ENCODE data around the gene ST8SIA6. TPM values are rescaled to one million over a fixed set of nuclear protein-coding genes. Genes with fewer than 3 reads are reported as not detected.
"Not testable (repeated sequence)": the region's sequence is repeated elsewhere in the genome, so short reads cannot be mapped to it uniquely, and the experiment has no call there.

ST8SIA6 gene
- total and polyA plus RNA-seq, 4 donors = 0.10 to 2.9 (median 2.4) TPM; not detected in 1

DNA sequence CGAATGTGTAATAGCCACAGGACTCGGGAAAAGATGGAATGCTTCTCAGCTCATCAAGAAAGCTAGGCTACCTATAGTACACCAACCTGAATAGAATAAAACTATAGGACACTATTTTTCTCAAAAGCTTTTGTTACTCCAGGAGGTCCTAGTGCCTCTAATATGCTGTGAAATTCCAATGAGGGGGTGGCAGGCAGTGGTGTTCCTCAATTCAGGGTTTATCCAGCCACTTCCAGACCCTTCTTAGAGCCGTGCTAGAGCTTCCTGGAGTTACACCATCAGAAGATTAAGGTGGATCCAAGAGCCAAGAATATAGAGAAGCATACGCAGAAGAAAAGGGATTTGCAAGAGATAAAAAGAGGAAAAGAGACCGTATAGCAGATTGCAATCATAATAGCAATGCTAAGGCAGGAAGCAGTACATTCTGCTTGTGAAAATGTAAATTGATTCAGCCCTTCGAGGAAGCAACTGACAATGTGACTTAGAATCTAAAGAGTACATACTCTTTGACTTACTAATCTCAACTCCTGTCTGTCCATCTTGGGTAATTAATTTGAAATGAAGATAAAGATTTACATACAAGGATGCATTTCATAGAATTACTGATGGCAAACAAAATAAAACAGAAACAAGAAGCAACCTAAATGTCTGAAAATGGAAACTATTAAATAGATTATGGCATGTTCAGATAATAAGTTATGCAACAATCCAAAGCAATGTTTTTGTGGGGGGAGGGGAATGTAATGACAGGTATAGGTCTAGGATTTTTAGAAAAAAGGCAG lies 2.1 kb downstream of the ST8SIA6 start:
- no peak for DNase-seq

GRCh38 chr10:17450024-17450423 lies 4.4 kb downstream of the ST8SIA6 start:
- no peak overlapping the region for H3K27ac ChIP-seq (ENCODE audit: low read depth in 1 of 2, low read length in 2 of 2)
- H3K4me3 ChIP-seq (ENCODE audit: low read length in 2 of 2) = no peak overlapping the region
- no peaks in the 10 kb centered on the region for H3K36me3 ChIP-seq (ENCODE audit: control insufficient read depth in 1 of 2, insufficient read depth in 2 of 2, low read length in 1 of 2)
- 98 to 99% methylated on average over 4 of the region's 4 CpGs for WGBS, 2 donors
- H3K27me3 ChIP-seq (ENCODE audit: control insufficient read depth in 1 of 2, insufficient read depth in 2 of 2, low read length in 1 of 2) = no peaks in the 10 kb centered on the region
- DNase-seq (no peak), ATAC-seq (ENCODE audit: low FRiP score) (no peak)
- intact Hi-C loops (cut with DNase I) = no loop called here
- no peaks in the 10 kb centered on the region for H3K4me1 ChIP-seq (ENCODE audit: control insufficient read depth in 1 of 2, insufficient read depth in 2 of 2, low read length in 2 of 2)
- H3K9me3 ChIP-seq (ENCODE audit: control insufficient read depth, low read length) = peaks cover 5% of the 10 kb centered on the region

More for the DNA sequence above, 2.1 kb downstream of the ST8SIA6 start:
- peaks cover 8% of the 10 kb centered on the region for H3K9me3 ChIP-seq (ENCODE audit: control insufficient read depth, low read length)
- no peaks in the 10 kb centered on the region for H3K36me3 ChIP-seq (ENCODE audit: control insufficient read depth in 1 of 2, insufficient read depth in 2 of 2, low read length in 1 of 2)
- intact Hi-C loops (cut with DNase I) = no loop called here
- ATAC-seq (ENCODE audit: low FRiP score) = no peak
- no peak overlapping the region for H3K4me3 ChIP-seq (ENCODE audit: low read length in 2 of 2)
- H3K27me3 ChIP-seq (ENCODE audit: control insufficient read depth in 1 of 2, insufficient read depth in 2 of 2, low read length in 1 of 2) = peaks cover 0 to 2% of the 10 kb centered on the region in 2 donors
- no peaks in the 10 kb centered on the region for H3K4me1 ChIP-seq (ENCODE audit: control insufficient read depth in 1 of 2, insufficient read depth in 2 of 2, low read length in 2 of 2)
- 85 to 89% methylated on average over 6 of the region's 6 CpGs for WGBS, 2 donors
- H3K27ac ChIP-seq (ENCODE audit: low read depth in 1 of 2, low read length in 2 of 2) = no peak overlapping the region

- WGBS, 2 donors = 64 to 66% methylated on average over 5 of the region's 5 CpGs
- H3K27me3 ChIP-seq (ENCODE audit: control insufficient read depth in 1 of 2, insufficient read depth in 2 of 2, low read length in 1 of 2) = no peaks in the 10 kb centered on the region
- intact Hi-C loops (cut with DNase I) = no loop called here
- DNase-seq (no peak), ATAC-seq (ENCODE audit: low FRiP score) (no peak)
- peaks cover 5% of the 10 kb centered on the region for H3K9me3 ChIP-seq (ENCODE audit: control insufficient read depth, low read length)
- no peak overlapping the region for H3K4me3 ChIP-seq (ENCODE audit: low read length in 2 of 2)
- no peak overlapping the region for H3K27ac ChIP-seq (ENCODE audit: low read depth in 1 of 2, low read length in 2 of 2)
- no peaks in the 10 kb centered on the region for H3K4me1 ChIP-seq (ENCODE audit: control insufficient read depth in 1 of 2, insufficient read depth in 2 of 2, low read length in 2 of 2)
- H3K36me3 ChIP-seq (ENCODE audit: control insufficient read depth in 1 of 2, insufficient read depth in 2 of 2, low read length in 1 of 2) = no peaks in the 10 kb centered on the region
These were observed 8.9 kb downstream of the ST8SIA6 start for GRCh38 chr10:17445400-17445998.

DNA sequence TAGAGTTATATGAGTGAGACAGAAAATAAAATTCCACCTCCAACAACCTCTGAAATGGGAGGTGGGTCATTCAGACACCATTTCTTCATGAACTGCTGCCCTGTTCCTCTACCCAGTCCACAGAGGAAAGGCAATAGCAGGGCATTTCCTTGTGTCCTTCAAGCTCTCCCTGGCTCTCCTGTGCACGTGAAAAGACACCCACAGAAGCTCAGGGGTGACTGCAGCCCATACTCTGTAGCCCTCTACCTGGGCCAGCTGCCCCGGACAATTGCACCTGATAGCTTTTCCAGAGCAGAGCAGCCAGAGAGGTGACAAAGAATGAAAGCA lies 10.0 kb downstream of the ST8SIA6 start:
- peaks cover 2% of the 10 kb centered on the region for H3K9me3 ChIP-seq (ENCODE audit: control insufficient read depth, low read length)
- DNase-seq = no peak
- intact Hi-C loops (cut with DNase I) = no loop called here
- no peaks in the 10 kb centered on the region for H3K36me3 ChIP-seq (ENCODE audit: control insufficient read depth in 1 of 2, insufficient read depth in 2 of 2, low read length in 1 of 2)
- no peak overlapping the region for H3K4me3 ChIP-seq (ENCODE audit: low read length in 2 of 2)
- no peak for ATAC-seq (ENCODE audit: low FRiP score)
- H3K27me3 ChIP-seq (ENCODE audit: control insufficient read depth in 1 of 2, insufficient read depth in 2 of 2, low read length in 1 of 2) = no peaks in the 10 kb centered on the region
- H3K4me1 ChIP-seq (ENCODE audit: control insufficient read depth in 1 of 2, insufficient read depth in 2 of 2, low read length in 2 of 2) = no peaks in the 10 kb centered on the region
- H3K27ac ChIP-seq (ENCODE audit: low read depth in 1 of 2, low read length in 2 of 2) = no peak overlapping the region
- WGBS, 2 donors = 63 to 71% methylated on average over 2 of the region's 2 CpGs

DNA sequence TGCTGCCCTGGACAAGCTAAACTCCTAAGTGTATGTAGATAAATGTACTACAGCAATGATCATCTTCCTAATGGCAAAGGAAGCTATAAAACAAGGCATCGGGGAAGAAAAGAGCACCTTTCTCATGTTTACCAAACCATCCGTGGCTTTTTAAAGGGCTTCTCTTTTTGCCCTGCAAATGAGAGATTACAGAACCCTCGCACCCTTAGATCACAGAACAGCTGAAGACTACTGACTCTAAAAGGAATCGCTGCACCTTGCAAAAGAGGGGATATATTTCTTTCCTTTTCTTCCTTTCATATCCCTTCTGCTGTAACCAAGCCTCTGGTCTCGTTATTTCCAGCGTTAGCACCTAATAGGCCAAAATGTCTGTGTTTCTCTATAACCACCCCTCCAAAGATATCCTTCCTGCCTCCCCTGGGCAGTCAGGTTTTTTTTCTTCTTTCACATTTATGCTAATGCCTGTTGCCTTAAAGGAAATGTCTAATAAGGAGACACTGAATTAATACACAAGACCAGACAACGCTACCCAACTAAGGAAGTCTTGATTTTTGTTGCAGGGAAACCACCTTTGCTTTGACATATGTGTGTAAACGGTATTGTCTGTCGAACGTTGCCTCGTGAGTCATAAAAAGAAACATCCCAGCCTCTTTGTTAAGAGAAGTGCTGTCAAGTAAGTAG lies 10.5 kb downstream of the ST8SIA6 start:
- H3K27ac ChIP-seq (ENCODE audit: low read depth in 1 of 2, low read length in 2 of 2) = no peak overlapping the region
- intact Hi-C loops (cut with DNase I) = no loop called here
- no peak for DNase-seq
- H3K4me1 ChIP-seq (ENCODE audit: control insufficient read depth in 1 of 2, insufficient read depth in 2 of 2, low read length in 2 of 2) = no peaks in the 10 kb centered on the region
- H3K4me3 ChIP-seq (ENCODE audit: low read length in 2 of 2) = no peak overlapping the region
- peaks cover 2% of the 10 kb centered on the region for H3K9me3 ChIP-seq (ENCODE audit: control insufficient read depth, low read length)
- no peaks in the 10 kb centered on the region for H3K27me3 ChIP-seq (ENCODE audit: control insufficient read depth in 1 of 2, insufficient read depth in 2 of 2, low read length in 1 of 2)
- WGBS, 2 donors = 67 to 73% methylated on average over 11 of the region's 11 CpGs
- ATAC-seq (ENCODE audit: low FRiP score) = no peak
- no peaks in the 10 kb centered on the region for H3K36me3 ChIP-seq (ENCODE audit: control insufficient read depth in 1 of 2, insufficient read depth in 2 of 2, low read length in 1 of 2)

- WGBS, 2 donors = 85 to 88% methylated on average over 1 of the region's 1 CpG
- no peak overlapping the region for H3K27ac ChIP-seq (ENCODE audit: low read depth in 1 of 2, low read length in 2 of 2)
- no peaks in the 10 kb centered on the region for H3K27me3 ChIP-seq (ENCODE audit: control insufficient read depth in 1 of 2, insufficient read depth in 2 of 2, low read length in 1 of 2)
- intact Hi-C loops (cut with DNase I) = loop anchor here in 1 of 2 donors (10.0 kb wide), 1 partner anchor 594 kb away; no protein-coding TSS in a partner anchor
- no peaks in the 10 kb centered on the region for H3K9me3 ChIP-seq (ENCODE audit: control insufficient read depth, low read length)
- ATAC-seq (ENCODE audit: low FRiP score) (no peak), DNase-seq (no peak)
- H3K4me1 ChIP-seq (ENCODE audit: control insufficient read depth in 1 of 2, insufficient read depth in 2 of 2, low read length in 2 of 2) = no peaks in the 10 kb centered on the region
- no peak overlapping the region for H3K4me3 ChIP-seq (ENCODE audit: low read length in 2 of 2)
- no peaks in the 10 kb centered on the region for H3K36me3 ChIP-seq (ENCODE audit: control insufficient read depth in 1 of 2, insufficient read depth in 2 of 2, low read length in 1 of 2)
These were observed 15.8 kb downstream of the ST8SIA6 start for GRCh38 chr10:17438583-17438982.

GRCh38 chr10:17436578-17436977 lies 17.8 kb downstream of the ST8SIA6 start:
- not testable (repeated sequence) for H3K4me1 ChIP-seq (ENCODE audit: control insufficient read depth in 1 of 2, insufficient read depth in 2 of 2, low read length in 2 of 2); H3K9me3 ChIP-seq (ENCODE audit: control insufficient read depth, low read length); DNase-seq; ATAC-seq (ENCODE audit: low FRiP score); H3K27ac ChIP-seq (ENCODE audit: low read depth in 1 of 2, low read length in 2 of 2); H3K36me3 ChIP-seq (ENCODE audit: control insufficient read depth in 1 of 2, insufficient read depth in 2 of 2, low read length in 1 of 2); H3K27me3 ChIP-seq (ENCODE audit: control insufficient read depth in 1 of 2, insufficient read depth in 2 of 2, low read length in 1 of 2); H3K4me3 ChIP-seq (ENCODE audit: low read length in 2 of 2)
- intact Hi-C loops (cut with DNase I) = loop anchor here in 1 of 2 donors (10.0 kb wide), 1 partner anchor 592 kb away; no protein-coding TSS in a partner anchor
- 94 to 96% methylated on average over 2 of the region's 2 CpGs for WGBS, 2 donors

DNA sequence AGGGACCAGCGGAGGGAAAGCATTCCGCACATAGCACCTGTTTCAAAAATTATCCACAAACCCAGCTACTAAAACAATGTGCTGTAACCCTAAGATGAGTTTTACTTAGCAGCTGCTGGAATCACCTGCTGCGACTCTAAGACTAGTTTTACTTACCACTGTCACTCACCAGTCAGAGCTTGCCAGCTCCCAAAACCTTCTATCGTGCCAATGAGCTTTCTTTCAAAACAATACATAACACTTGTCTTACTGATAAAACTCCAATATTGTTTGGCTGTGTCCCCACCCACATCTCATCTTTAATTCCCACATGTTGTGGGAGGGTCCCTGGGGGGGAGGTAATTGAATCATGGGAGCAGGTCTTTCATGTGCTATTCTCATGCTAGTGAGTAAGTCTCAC lies 18.4 kb downstream of the ST8SIA6 start:
- WGBS, 2 donors = 87% methylated on average over 4 of the region's 4 CpGs
- Histone ChIP-seq H3K36me3 (ENCODE audit: control insufficient read depth in 1 of 2, insufficient read depth in 2 of 2, low read length in 1 of 2) (no peaks in the 10 kb centered on the region), H3K4me1 (ENCODE audit: control insufficient read depth in 1 of 2, insufficient read depth in 2 of 2, low read length in 2 of 2) (no peaks in the 10 kb centered on the region), H3K27ac (ENCODE audit: low read depth in 1 of 2, low read length in 2 of 2) (no peak overlapping the region), H3K27me3 (ENCODE audit: control insufficient read depth in 1 of 2, insufficient read depth in 2 of 2, low read length in 1 of 2) (no peaks in the 10 kb centered on the region), H3K4me3 (ENCODE audit: low read length in 2 of 2) (no peak overlapping the region), H3K9me3 (ENCODE audit: control insufficient read depth, low read length) (no peaks in the 10 kb centered on the region)
- ATAC-seq (ENCODE audit: low FRiP score) (no peak), DNase-seq (no peak)
- intact Hi-C loops (cut with DNase I) = loop anchor here in 1 of 2 donors (10.0 kb wide), 1 partner anchor 591 kb away; no protein-coding TSS in a partner anchor
